Thyroid gland (tissue), 4 donors: Measurements from ENCODE around the gene FXYD6. TPM values are rescaled to one million over a fixed set of nuclear protein-coding genes. Genes with fewer than 3 reads are reported as not detected.

ENCODE experiments used
- DNase-seq, 2 donors: peaks; one replicate each; pipeline ENCODE4 v3.0.0-alpha.2; 2019
- H3K27ac ChIP-seq, 3 donors: fragments of 200-600 bp; sonication (generic); 1 replicate in 2 of 3; 2 replicates in 1 of 3; pipeline ENCODE4 v1.5.1; 2016 to 2019; ENCODE audit warnings: mild to moderate bottlenecking in 1 of 3, moderate library complexity in 1 of 3
- H3K27me3 ChIP-seq: fragments of 200-600 bp; sonication (generic); one replicate; pipeline ENCODE4 v1.5.1; 2019
- H3K36me3 ChIP-seq, 2 donors: fragments of 200-600 bp; sonication (generic); one replicate each; pipeline ENCODE4 v1.5.1; 2016 to 2019
- H3K4me1 ChIP-seq, 2 donors: fragments of 200-600 bp; sonication (generic); one replicate each; pipeline ENCODE4 v1.5.1; 2017 to 2019
- H3K4me3 ChIP-seq, 3 donors: fragments of 200-600 bp; sonication (generic); replicated peaks in 1 of 3; 1 replicate in 2 of 3; 2 replicates in 1 of 3; pipeline ENCODE4 v1.5.1; 2016; ENCODE audit warnings: mild to moderate bottlenecking in 1 of 3
- H3K9me3 ChIP-seq: fragments of 200-600 bp; sonication (generic); one replicate; pipeline ENCODE4 v1.5.1; 2017
- CTCF ChIP-seq, 6 experiments: fragments of 200-600 bp in 3 of 6; fragments of 450-650 bp in 3 of 6; sonication (generic) in 3 of 6; IDR thresholded peaks; one replicate each; pipeline ENCODE4 v1.5.1; 2016 to 2019; ENCODE audit warnings: antibody characterized with exemption in 6 of 6, mild to moderate bottlenecking in 2 of 6, inconsistent platforms in 1 of 6, moderate library complexity in 1 of 6
- POLR2A ChIP-seq, 2 donors: fragments of 450-650 bp; IDR thresholded peaks; one replicate each; pipeline ENCODE4 v1.6.1; 2017; ENCODE audit warnings: antibody characterized with exemption in 2 of 2, mild to moderate bottlenecking in 2 of 2, moderate library complexity in 1 of 2
- WGBS, 2 donors: methylation state at CpG; one replicate each; pipeline ENCODE4 v1.1.5; 2017; 5-methylcytosine and 5-hydroxymethylcytosine counted together
- intact Hi-C: fragments of 100-400 bp; cut with DNase I; formaldehyde crosslinking; loops from one replicate; pipeline ENCODE4 v1.15.1; 2023
- total RNA-seq, 4 donors: library from RNA; depleted of rRNA; stranded (reverse); fragments of >200 nt; gene quantifications; one replicate each; pipeline ENCODE4 v1.2.3, GENCODE V29; 2016

The FXYD6 gene
- total RNA-seq, 4 donors from 2014 or later, result 34.2 to 143 (median 88.6) TPM

DNA sequence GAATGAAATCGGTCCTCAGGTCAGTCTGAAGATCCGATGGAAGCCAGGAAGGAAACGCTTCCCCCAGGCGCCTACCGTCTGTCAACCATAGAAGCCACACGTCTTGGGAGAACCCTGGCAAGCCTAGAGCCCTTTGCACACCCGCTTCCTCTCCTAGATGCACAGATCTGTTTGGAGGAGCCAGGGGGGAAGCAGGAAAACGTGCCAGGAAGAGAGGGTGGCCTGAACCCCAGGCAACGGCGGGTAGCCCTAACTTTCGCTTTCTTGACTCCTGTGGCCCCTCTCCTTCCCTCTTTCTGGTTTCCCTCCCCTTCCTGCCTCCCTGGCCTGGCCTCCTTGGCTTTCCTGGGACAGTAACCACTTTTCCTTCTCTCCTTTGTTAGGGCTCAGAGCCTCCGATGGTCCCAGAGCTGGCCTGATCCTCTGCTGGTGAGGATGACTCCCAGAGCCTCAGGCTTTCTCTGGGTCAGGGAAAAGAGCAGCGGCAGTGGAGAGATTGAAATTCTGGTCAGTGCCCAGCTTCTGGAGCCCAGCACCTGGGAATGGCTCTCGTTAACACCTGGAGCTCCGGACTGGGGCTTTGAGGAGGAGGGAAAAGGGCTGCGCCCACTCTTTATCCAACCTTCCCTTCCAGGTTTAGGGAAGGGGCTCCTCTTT, 2.1 kb downstream of the FXYD6 start:
- H3K9me3 ChIP-seq, result no peaks in the 10 kb centered on the region
- peaks cover 7 to 37% of the 10 kb centered on the region in 2 donors for H3K4me1 ChIP-seq
- intact Hi-C loops, result no loop called here
- DNase-seq, result no peak
- H3K4me3 ChIP-seq, result no peak overlapping the region
- no peaks in the 10 kb centered on the region for H3K36me3 ChIP-seq
- TF ChIP-seq CTCF (IDR thresholded peaks at IDR 0.05) (no peak), POLR2A (IDR thresholded peaks at IDR 0.05) (no peak)
- WGBS, 2 donors, result 69 to 72% methylated on average over 16 of the region's 16 CpGs
- H3K27ac ChIP-seq, result peak overlapping the region in 1 of 3 donors; percentile 48
- H3K27me3 ChIP-seq, result no peaks in the 10 kb centered on the region

DNA sequence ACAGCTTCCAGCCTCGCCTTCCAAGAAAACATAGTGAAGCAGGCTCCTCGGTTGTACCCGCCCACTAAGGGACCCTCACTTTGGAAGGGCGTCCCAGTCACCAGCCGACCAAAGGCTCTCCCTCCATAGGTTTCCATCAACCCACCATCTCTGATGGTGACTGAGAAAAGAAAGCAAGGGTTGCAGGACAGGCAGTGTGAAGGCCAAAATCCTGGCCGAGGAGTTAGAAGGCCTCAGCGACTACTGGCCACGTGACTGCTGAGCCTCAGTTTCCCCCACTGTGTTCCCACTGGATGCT, 2.7 kb downstream of the FXYD6 start:
- Histone ChIP-seq H3K36me3 (no peaks in the 10 kb centered on the region), H3K4me3 (no peak overlapping the region), H3K27ac (peak overlapping the region in 1 of 3 donors; percentile 48), H3K9me3 (no peaks in the 10 kb centered on the region), H3K27me3 (no peaks in the 10 kb centered on the region), H3K4me1 (peaks cover 13 to 43% of the 10 kb centered on the region in 2 donors)
- TF ChIP-seq CTCF (IDR thresholded peaks at IDR 0.05) (no peak), POLR2A (IDR thresholded peaks at IDR 0.05) (no peak)
- no peak for DNase-seq
- WGBS, 2 donors, result 89 to 92% methylated on average over 8 of the region's 8 CpGs
- intact Hi-C loops, result no loop called here

GRCh38 chr11:117872975-117873827, 3.3 kb downstream of the FXYD6 start:
- DNase-seq, result no peak
- TF ChIP-seq POLR2A (IDR thresholded peaks at IDR 0.05) (no peak), CTCF (IDR thresholded peaks at IDR 0.05) (no peak)
- no peaks in the 10 kb centered on the region for H3K27me3 ChIP-seq
- peaks cover 18 to 48% of the 10 kb centered on the region in 2 donors for H3K4me1 ChIP-seq
- WGBS, 2 donors, result 87 to 92% methylated on average over 15 of the region's 15 CpGs
- intact Hi-C loops, result no loop called here
- peak overlapping the region in 1 of 3 donors; percentile 6 for H3K27ac ChIP-seq
- H3K4me3 ChIP-seq, result no peak overlapping the region
- no peaks in the 10 kb centered on the region for H3K36me3 ChIP-seq
- no peaks in the 10 kb centered on the region for H3K9me3 ChIP-seq

DNA sequence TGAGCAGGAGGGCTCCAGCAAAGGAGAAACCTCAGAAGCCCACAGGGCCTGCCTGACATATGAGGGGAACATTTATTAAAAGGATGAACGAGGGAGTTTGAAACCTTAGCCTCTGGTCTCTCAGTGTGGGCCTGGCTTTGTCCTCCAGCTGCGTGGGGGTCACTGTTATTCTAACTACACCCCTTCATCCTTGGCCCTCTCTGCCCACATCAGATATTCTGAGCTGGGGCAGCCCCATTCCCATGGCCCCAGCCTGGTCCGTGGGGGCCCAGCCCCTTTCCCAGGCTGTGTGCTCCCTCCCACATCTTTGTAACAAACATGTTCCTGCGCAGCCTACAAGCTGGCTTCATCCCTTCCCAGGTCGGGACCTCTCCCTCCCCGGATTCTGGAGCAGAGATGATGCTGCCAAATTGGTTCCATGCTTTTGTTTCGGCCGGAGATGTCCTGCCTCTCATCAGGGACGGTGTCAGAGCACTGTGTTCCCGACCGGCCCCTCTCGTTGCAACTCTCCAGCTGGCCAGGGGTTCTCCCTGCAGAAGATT, 4.0 kb downstream of the FXYD6 start:
- TF ChIP-seq POLR2A (IDR thresholded peaks at IDR 0.05) (no peak), CTCF (IDR thresholded peaks at IDR 0.05) (no peak)
- no peak overlapping the region for H3K4me3 ChIP-seq
- peaks cover 18 to 49% of the 10 kb centered on the region in 2 donors for H3K4me1 ChIP-seq

DNA sequence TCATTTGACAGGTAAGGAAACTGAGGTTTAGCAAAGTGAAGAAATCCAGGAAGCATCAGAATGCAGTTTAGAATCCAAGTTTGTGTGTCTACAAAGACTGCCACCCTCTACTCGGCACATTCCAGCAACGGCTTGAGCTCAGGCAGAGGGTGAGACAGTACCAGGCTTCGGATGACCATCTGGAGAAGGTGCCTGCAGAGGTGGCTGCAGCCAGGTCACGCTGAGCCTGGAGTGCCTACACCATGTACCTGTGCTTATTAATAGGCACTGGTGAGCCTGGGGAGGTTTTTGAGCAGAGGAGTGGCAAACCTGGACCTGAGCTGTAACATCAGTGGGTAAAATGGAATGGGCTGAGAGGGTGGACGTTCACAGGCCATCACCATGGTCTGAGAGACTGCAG, 4.7 kb downstream of the FXYD6 start:
- H3K9me3 ChIP-seq, result no peaks in the 10 kb centered on the region
- intact Hi-C loops, result no loop called here
- no peaks in the 10 kb centered on the region for H3K27me3 ChIP-seq
- H3K4me1 ChIP-seq, result peaks cover 18 to 45% of the 10 kb centered on the region in 2 donors
- DNase-seq, result no peak
- WGBS, 2 donors, result 92 to 93% methylated on average over 5 of the region's 5 CpGs
- H3K36me3 ChIP-seq, result no peaks in the 10 kb centered on the region
- TF ChIP-seq POLR2A (IDR thresholded peaks at IDR 0.05) (no peak), CTCF (IDR thresholded peaks at IDR 0.05) (no peak)
- H3K27ac ChIP-seq, result no peak overlapping the region
- no peak overlapping the region for H3K4me3 ChIP-seq

More for the DNA sequence above, 4.0 kb downstream of the FXYD6 start:
- intact Hi-C loops, result no loop called here
- no peaks in the 10 kb centered on the region for H3K27me3 ChIP-seq
- H3K36me3 ChIP-seq, result no peaks in the 10 kb centered on the region
- DNase-seq, result no peak
- 65 to 69% methylated on average over 12 of the region's 12 CpGs for WGBS, 2 donors
- no peaks in the 10 kb centered on the region for H3K9me3 ChIP-seq
- peak overlapping the region in 1 of 3 donors; percentile 6 for H3K27ac ChIP-seq
